Thymus (tissue), 11 donors: ENCODE data around the gene BRICD5. TPM values are rescaled to one million over a fixed set of nuclear protein-coding genes. Genes with fewer than 3 reads are reported as not detected.
A peak's percentile ranks its signal among the peaks of the same experiment; 100 is the strongest.

Source experiments
- DNase-seq, 9 donors: peaks; one replicate each; pipeline ENCODE4 v3.0.0-alpha.2; 2013; ENCODE audit warnings: low spot score in 9 of 9, low read depth in 6 of 9, missing footprints in 1 of 9
- H3K27ac ChIP-seq, 2 donors: one replicate each; pipeline ENCODE4 v1.5.1; 2013; ENCODE audit warnings: control low read depth in 1 of 2, low read depth in 1 of 2, low read length in 1 of 2, mild to moderate bottlenecking in 1 of 2, moderate library complexity in 1 of 2
- H3K27me3 ChIP-seq, 2 donors: one replicate each; pipeline ENCODE4 v1.5.1; 2013; ENCODE audit warnings: low read length in 1 of 2; ENCODE audit not compliant: control insufficient read depth in 2 of 2, insufficient read depth in 1 of 2
- H3K36me3 ChIP-seq, 2 donors: one replicate each; pipeline ENCODE4 v1.5.1; 2013; ENCODE audit warnings: low read length in 1 of 2, mild to moderate bottlenecking in 1 of 2, moderate library complexity in 1 of 2; ENCODE audit not compliant: control insufficient read depth in 2 of 2, insufficient read depth in 2 of 2
- H3K4me1 ChIP-seq, 2 donors: one replicate each; pipeline ENCODE4 v1.5.1; 2013; ENCODE audit warnings: low read length in 2 of 2; ENCODE audit not compliant: control insufficient read depth in 2 of 2, insufficient read depth in 2 of 2
- H3K4me3 ChIP-seq, 2 donors: one replicate each; pipeline ENCODE4 v1.5.1; 2013; ENCODE audit warnings: low read length in 2 of 2, control low read depth in 1 of 2, mild to moderate bottlenecking in 1 of 2
- H3K9me3 ChIP-seq, 2 donors: one replicate each; pipeline ENCODE4 v1.5.1; 2013; ENCODE audit warnings: low read length in 1 of 2, mild to moderate bottlenecking in 1 of 2; ENCODE audit not compliant: control insufficient read depth in 2 of 2, insufficient read depth in 1 of 2
- WGBS: extraction: QIAGEN DNeasy Blood & Tissue Kit; methylation state at CpG from one replicate; pipeline ENCODE4 v1.1.7; 2013; 5-methylcytosine and 5-hydroxymethylcytosine counted together
- polyA plus RNA-seq: library from polyadenylated mRNA; stranded (reverse); fragments of 200-250 nt; gene quantifications from one replicate; pipeline ENCODE4 v1.2.3, GENCODE V29; 2013
- total RNA-seq: library from RNA; stranded (reverse); fragments of 120-200 nt; gene quantifications from one replicate; pipeline ENCODE4 v1.2.4, GENCODE V29; 2013
- donor health status: healthy.

The BRICD5 gene
- total and polyA plus RNA-seq, 2 donors = 4.0 to 21.3 TPM

- 79% methylated on average over 4 of the region's 4 CpGs for WGBS
- Histone ChIP-seq H3K27me3 (peaks cover 62 to 75% of the 10 kb centered on the region in 2 donors), H3K4me1 (peaks cover 10 to 13% of the 10 kb centered on the region in 2 donors), H3K27ac (no peak overlapping the region), H3K9me3 (peaks cover 0 to 5% of the 10 kb centered on the region in 2 donors), H3K36me3 (no peaks in the 10 kb centered on the region), H3K4me3 (no peak overlapping the region)
- no peak for DNase-seq
These were observed 12.4 kb downstream of the BRICD5 start for GRCh38 chr16:2198283-2198682.

DNA sequence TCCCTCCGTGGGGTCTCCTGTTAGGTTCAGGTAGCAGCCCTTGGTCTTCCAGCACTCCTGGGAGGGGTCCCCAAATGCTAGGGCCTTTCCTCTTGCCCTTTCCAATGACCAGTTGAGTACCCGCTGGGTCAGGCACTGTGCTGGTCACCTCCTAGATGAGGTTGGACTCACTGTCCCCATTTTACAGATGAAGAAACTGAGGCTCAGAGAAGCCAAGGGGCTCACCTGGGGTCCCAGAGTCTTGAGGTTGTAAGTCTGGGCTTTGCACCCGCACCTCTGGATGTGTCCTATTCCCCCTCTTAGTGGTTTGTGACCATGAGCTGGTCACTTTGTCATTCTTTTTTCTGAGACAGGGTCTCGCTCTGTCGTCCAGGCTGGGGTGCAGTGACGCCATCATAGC lies 12.9 kb downstream of the BRICD5 start:
- H3K27me3 ChIP-seq = peaks cover 62 to 76% of the 10 kb centered on the region in 2 donors
- no peak overlapping the region for H3K4me3 ChIP-seq
- peaks cover 10 to 13% of the 10 kb centered on the region in 2 donors for H3K4me1 ChIP-seq
- no peak for DNase-seq
- no peaks in the 10 kb centered on the region for H3K36me3 ChIP-seq
- peaks cover 0 to 5% of the 10 kb centered on the region in 2 donors for H3K9me3 ChIP-seq
- no peak overlapping the region for H3K27ac ChIP-seq
- WGBS = 84% methylated on average over 6 of the region's 6 CpGs

DNA sequence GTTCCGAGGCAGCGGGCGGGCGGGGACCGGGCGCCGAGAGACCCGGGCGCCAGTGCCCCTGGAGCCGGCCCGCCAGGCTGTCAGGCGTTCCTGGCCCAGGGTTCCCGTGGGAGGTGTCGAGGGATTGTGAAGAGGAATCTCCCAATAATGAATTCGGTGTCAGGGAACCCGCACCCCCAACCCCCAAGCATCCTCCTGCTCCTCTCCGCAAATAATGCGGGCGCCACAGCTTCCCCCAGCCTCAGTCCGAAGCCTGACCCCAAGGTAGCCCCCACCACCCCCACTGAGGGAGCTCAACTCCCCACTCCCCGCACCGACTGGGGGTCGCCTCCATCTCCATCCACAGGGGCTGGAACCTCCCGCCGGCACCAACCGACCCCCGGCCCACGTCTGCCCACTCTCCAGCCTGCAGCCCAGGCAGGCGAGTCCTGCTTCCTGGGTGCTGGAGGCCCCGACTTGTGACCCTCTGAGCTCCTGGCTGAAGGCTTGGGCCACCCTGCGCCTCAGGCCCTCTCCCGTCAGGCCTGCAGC lies 13.6 kb downstream of the BRICD5 start:
- H3K4me3 ChIP-seq = peak overlapping the region in 1 of 2 donors; percentile 66
- H3K27me3 ChIP-seq = peaks cover 62 to 78% of the 10 kb centered on the region in 2 donors
- peaks cover 0 to 5% of the 10 kb centered on the region in 2 donors for H3K9me3 ChIP-seq
- H3K36me3 ChIP-seq = no peaks in the 10 kb centered on the region
- H3K4me1 ChIP-seq = peaks cover 10 to 13% of the 10 kb centered on the region in 2 donors
- DNase-seq = no peak
- WGBS = 24% methylated on average over 32 of the region's 32 CpGs
- H3K27ac ChIP-seq = no peak overlapping the region

- Histone ChIP-seq H3K27ac (peak within 1 kb of the TSS in 1 of 2 donors; percentile 13), H3K36me3 (no peaks in the 10 kb centered on the region), H3K27me3 (peaks cover 62 to 72% of the 10 kb centered on the region in 2 donors), H3K4me1 (peaks cover 10 to 13% of the 10 kb centered on the region in 2 donors), H3K4me3 (peak within 1 kb of the TSS in 1 of 2 donors; percentile 66), H3K9me3 (peaks cover 0 to 5% of the 10 kb centered on the region in 2 donors)
- WGBS = 1% methylated on average over 128 of the region's 129 CpGs
- peak in 1 of 9 donors; percentile 27 for DNase-seq
These were observed 14.3 kb downstream of the BRICD5 start, which contains the start of gene CASKIN1 for GRCh38 chr16:2196162-2196980. Gene CASKIN1, minus strand, starts transcription at chr16:2196605. Its CDS starts 173 bp downstream, at chr16:2196432.

GRCh38 chr16:2195322-2196161 lies 15.1 kb downstream of the BRICD5 start:
- Histone ChIP-seq H3K27me3 (peaks cover 61 to 73% of the 10 kb centered on the region in 2 donors), H3K4me1 (peaks cover 10 to 13% of the 10 kb centered on the region in 2 donors), H3K27ac (peak overlapping the region in 1 of 2 donors; percentile 13), H3K9me3 (peaks cover 0 to 5% of the 10 kb centered on the region in 2 donors), H3K36me3 (no peaks in the 10 kb centered on the region), H3K4me3 (peak overlapping the region in 1 of 2 donors; percentile 66)
- DNase-seq = peak in 2 of 9 donors; percentile 14 to 44
- 2% methylated on average over 49 of the region's 49 CpGs for WGBS

GRCh38 chr16:2194852-2195321 lies 15.8 kb downstream of the BRICD5 start:
- WGBS = 22% methylated on average over 10 of the region's 10 CpGs
- Histone ChIP-seq H3K4me3 (no peak overlapping the region), H3K9me3 (peaks cover 0 to 5% of the 10 kb centered on the region in 2 donors), H3K36me3 (no peaks in the 10 kb centered on the region), H3K27ac (no peak overlapping the region), H3K4me1 (peaks cover 10 to 13% of the 10 kb centered on the region in 2 donors), H3K27me3 (peaks cover 56 to 66% of the 10 kb centered on the region in 2 donors)
- DNase-seq = peak in 5 of 9 donors; percentile 32 to 68 (median 57)

DNA sequence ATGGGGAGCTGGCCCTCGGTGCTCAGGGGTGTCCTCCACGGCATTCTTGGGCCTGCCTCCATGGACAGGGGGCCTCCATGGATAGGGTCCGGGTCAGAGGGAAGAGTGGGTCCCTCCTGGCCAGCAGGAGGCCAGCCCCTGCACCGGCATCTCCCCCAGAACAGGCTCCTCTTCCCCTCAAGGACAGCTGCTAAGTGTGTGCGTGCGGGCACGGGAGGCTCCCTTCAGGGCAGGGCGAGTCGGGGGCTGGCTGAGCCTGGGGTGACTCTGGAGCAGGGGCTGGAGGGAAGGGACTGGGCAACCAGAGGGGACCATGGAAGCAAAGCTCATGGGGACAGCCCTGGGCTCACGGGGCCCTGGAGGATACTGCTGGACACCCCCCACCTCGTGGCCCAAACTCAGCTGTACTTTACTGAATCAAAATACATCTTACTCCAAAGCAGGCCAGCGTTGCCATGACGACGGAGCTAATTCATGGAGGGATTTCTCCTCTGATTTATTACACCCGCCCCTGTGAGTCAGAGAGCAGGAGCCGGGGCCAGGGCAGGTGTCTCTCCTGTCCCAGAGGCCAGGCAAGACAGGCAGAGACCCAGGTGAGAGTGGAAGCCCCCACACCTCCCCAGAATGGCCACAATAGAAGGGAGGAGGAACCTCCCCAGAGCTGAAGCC lies 16.4 kb downstream of the BRICD5 start:
- peaks cover 56 to 60% of the 10 kb centered on the region in 2 donors for H3K27me3 ChIP-seq
- 79% methylated on average over 16 of the region's 16 CpGs for WGBS
- no peaks in the 10 kb centered on the region for H3K36me3 ChIP-seq
- H3K4me1 ChIP-seq = peaks cover 10 to 13% of the 10 kb centered on the region in 2 donors
- no peak overlapping the region for H3K4me3 ChIP-seq
- no peak for DNase-seq
- no peak overlapping the region for H3K27ac ChIP-seq
- H3K9me3 ChIP-seq = peaks cover 0 to 5% of the 10 kb centered on the region in 2 donors

- Histone ChIP-seq H3K27me3 (peaks cover 29 to 35% of the 10 kb centered on the region in 2 donors), H3K27ac (no peak overlapping the region), H3K9me3 (no peaks in the 10 kb centered on the region), H3K4me3 (no peak overlapping the region), H3K36me3 (no peaks in the 10 kb centered on the region), H3K4me1 (peaks cover 7 to 13% of the 10 kb centered on the region in 2 donors)
- 97% methylated on average over 11 of the region's 11 CpGs for WGBS
- DNase-seq = no peak
These were observed 19.3 kb downstream of the BRICD5 start for GRCh38 chr16:2191446-2191706.
